DMS79 treated with DMSO at 0.1 percent for 48 hours (cell line): Measurements from ENCODE around the gene ZBTB42.
A peak's percentile ranks its signal among the peaks of the same experiment; 100 is the strongest.

Experiments
- DNase-seq: peaks from one replicate; lab custom pipeline; 2025; lab: John Stamatoyannopoulos, UW

The ZBTB42 gene

GRCh38 chr14:104782808-104783139 lies 18.1 kb upstream of the ZBTB42 start:
- DNase-seq: no peak

- DNase-seq: no peak
Measured at GRCh38 chr14:104783484-104784217, 17.2 kb upstream of the ZBTB42 start.

GRCh38 chr14:104784218-104784568 lies 16.7 kb upstream of the ZBTB42 start:
- DNase-seq: no peak

GRCh38 chr14:104784846-104785707 lies 15.8 kb upstream of the ZBTB42 start:
- peak; percentile 94 for DNase-seq

- no peak for DNase-seq
Measured at GRCh38 chr14:104785708-104786080, 15.2 kb upstream of the ZBTB42 start.

GRCh38 chr14:104786091-104786586 lies 14.8 kb upstream of the ZBTB42 start:
- no peak for DNase-seq

- no peak for DNase-seq
Measured at GRCh38 chr14:104786726-104787675, 13.9 kb upstream of the ZBTB42 start.

- no peak for DNase-seq
Measured at GRCh38 chr14:104787736-104788135, 13.2 kb upstream of the ZBTB42 start.

- peak; percentile 96 for DNase-seq
Measured at GRCh38 chr14:104788161-104788818, 12.6 kb upstream of the ZBTB42 start.

GRCh38 chr14:104788873-104789663 lies 11.8 kb upstream of the ZBTB42 start:
- no peak for DNase-seq

GRCh38 chr14:104789752-104790743 lies 10.9 kb upstream of the ZBTB42 start:
- DNase-seq: no peak

- DNase-seq: no peak
Measured at GRCh38 chr14:104791425-104791824, 9.5 kb upstream of the ZBTB42 start.

GRCh38 chr14:104792101-104792884 lies 8.6 kb upstream of the ZBTB42 start:
- DNase-seq: peak; percentile 31

GRCh38 chr14:104792945-104793702 lies 7.8 kb upstream of the ZBTB42 start:
- DNase-seq: no peak

GRCh38 chr14:104793703-104793959 lies 7.3 kb upstream of the ZBTB42 start:
- no peak for DNase-seq

- no peak for DNase-seq
Measured at GRCh38 chr14:104794099-104794498, 6.8 kb upstream of the ZBTB42 start.

- DNase-seq: no peak
Measured at GRCh38 chr14:104794631-104794992, 6.3 kb upstream of the ZBTB42 start.

GRCh38 chr14:104794993-104795780 lies 5.7 kb upstream of the ZBTB42 start, which contains the start of gene AKT1:
Gene AKT1 (minus strand): TSS chr14:104795748. CDS start chr14:104792643, 3,105 bp downstream.
- no peak for DNase-seq
